PFSK-1 (cell line): ENCODE measurements around the gene ZBTB34.

Source experiments
- POLR2AphosphoS5 ChIP-seq: IDR thresholded peaks from 2 replicates; pipeline ENCODE4 v1.6.1; 2012; ENCODE audit warnings: low read depth, mild to moderate bottlenecking, control low read depth, low read length, moderate library complexity
- TF ChIP-seq, protein P1 (sequence below), 2 experiments: IDR thresholded peaks; 2 replicates each; pipeline versions ENCODE4 v1.6.1 to v1.8.0; 2011 to 2012; ENCODE audit warnings: low read depth in 2 of 2, low read length in 2 of 2, control low read depth in 1 of 2, inconsistent platforms in 1 of 2, mild to moderate bottlenecking in 1 of 2, moderate library complexity in 1 of 2; ENCODE audit not compliant: insufficient read depth in 1 of 2

DNA sequence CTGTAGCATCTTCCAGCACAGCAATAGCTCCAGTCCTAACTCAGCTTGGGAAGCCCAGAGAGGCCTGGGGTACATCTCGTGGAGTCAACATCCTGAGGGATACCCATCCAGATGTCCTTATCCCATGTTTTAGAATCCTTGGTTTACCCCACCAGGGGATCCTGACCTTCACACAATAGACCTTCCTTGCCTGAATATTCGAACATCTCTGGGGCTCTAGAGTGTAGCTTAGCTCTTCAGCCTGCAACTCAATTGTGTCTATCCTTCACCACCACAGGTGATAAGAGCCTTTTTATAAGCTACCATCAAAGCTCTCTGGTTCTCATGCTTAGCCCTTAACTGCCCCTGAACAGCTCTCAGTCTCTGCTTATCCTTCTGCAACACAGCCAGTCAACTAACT lies 46.6 kb downstream of the ZBTB34 start:
- TF ChIP-seq, protein P1, sequence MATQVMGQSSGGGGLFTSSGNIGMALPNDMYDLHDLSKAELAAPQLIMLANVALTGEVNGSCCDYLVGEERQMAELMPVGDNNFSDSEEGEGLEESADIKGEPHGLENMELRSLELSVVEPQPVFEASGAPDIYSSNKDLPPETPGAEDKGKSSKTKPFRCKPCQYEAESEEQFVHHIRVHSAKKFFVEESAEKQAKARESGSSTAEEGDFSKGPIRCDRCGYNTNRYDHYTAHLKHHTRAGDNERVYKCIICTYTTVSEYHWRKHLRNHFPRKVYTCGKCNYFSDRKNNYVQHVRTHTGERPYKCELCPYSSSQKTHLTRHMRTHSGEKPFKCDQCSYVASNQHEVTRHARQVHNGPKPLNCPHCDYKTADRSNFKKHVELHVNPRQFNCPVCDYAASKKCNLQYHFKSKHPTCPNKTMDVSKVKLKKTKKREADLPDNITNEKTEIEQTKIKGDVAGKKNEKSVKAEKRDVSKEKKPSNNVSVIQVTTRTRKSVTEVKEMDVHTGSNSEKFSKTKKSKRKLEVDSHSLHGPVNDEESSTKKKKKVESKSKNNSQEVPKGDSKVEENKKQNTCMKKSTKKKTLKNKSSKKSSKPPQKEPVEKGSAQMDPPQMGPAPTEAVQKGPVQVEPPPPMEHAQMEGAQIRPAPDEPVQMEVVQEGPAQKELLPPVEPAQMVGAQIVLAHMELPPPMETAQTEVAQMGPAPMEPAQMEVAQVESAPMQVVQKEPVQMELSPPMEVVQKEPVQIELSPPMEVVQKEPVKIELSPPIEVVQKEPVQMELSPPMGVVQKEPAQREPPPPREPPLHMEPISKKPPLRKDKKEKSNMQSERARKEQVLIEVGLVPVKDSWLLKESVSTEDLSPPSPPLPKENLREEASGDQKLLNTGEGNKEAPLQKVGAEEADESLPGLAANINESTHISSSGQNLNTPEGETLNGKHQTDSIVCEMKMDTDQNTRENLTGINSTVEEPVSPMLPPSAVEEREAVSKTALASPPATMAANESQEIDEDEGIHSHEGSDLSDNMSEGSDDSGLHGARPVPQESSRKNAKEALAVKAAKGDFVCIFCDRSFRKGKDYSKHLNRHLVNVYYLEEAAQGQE (IDR thresholded peaks at IDR 0.05; ENCODE audit: insufficient read depth in 1 of 2, low read depth in 2 of 2, low read length in 2 of 2), result no peak
- TF ChIP-seq POLR2AphosphoS5, result no peak
